Stimulated activated CD4-positive, alpha-beta T cell treated with anti-CD3 and anti-CD28 coated beads, Interleukin-15, amount 100 ng/mL, for 1 hour (primary cell): ENCODE measurements around the gene BHLHE40.

Source experiments
- DNase-seq, 2 donors: peaks; one replicate each; pipeline ENCODE4 v3.0.0-alpha.2; 2020; ENCODE audit warnings: low read depth in 1 of 2, low spot score in 1 of 2

The BHLHE40 gene

DNA sequence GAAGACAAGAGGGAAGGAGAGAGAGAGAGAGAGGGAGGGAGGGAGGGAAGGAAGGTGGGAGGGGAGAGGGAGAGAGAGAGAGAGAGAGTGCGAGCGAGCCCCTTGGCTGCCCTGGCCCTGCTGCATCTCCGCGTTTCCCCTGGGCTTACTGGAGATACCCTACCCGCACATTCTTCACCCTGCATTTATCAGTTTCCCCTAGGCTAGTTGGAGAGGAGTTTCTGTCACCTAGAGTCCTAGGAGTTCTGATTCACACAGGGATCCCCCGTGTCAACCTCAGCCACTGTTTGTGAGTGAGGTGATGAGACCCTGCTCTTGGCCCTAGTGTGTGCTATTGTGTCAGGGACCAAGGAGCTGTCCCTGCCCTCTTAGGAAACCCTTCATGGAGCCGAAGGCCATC is 18.7 kb downstream of the BHLHE40 start:
- DNase-seq = no peak

DNA sequence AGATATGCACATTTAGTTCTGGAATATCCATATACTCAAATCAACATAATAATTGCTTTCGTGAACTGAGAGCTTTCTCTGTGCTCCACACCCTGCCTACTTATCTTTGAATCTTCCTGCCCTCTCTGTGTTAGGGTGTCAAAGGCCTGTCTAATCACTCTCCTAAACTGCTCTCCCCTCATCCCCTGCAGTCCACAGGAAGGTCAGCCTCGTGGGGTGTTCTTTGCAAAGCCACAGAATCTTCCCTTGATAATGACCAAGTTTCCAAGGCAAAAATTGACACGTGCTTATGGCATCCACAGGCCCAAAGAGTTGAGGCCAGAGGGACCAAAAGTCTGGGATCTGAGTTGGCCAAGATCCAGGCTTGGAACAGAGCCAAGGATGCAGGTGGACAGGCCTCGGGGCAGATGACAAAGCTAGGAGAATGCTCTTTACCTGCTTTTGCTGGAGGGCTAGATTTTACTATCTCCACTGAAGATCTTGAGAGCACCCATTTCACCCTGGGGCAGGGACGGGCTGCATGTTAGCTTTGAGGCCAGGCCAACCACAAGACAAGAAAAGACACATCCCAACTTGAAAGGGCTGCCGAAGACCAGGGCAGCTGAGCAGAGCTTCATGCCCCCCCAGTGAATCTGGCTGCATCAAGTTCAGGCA is 20.4 kb downstream of the BHLHE40 start:
- no peak for DNase-seq

DNA sequence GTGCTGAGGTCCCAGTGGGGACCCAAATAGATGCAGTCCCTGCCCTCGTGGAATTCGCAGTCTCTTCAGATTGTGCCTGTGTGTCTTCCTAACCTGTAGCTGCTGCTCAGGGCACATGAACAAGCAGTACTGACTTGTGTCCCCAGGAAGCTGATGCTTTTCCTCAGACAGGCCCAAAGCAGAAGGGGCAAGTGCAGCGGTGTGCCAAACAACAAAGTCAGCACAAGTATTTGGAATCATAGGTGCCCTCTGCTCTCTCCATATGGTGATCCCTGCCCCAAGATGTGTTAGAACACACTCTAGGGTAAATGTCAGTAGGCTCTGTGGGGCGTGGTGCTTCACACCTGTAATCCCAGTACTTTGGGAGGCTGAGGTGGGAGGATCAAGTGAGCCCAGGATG is 21.9 kb downstream of the BHLHE40 start:
- DNase-seq = no peak

DNA sequence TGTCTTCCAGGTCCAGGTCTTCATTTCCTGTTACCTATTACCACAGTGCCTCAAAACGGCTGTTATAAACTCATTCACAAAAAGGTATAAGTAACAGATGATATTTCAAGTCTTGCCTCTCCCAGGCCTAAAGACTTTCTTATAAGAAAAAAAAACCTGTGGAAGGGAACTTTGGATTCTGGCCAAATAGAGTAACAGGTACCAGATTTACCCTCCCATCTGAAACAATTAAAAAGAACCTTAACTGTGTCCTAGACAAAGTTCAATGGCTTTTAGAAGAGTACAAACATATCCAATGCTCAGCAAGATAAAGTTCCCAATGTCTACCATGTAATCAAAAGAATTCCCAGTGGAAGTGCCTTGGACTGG is 22.6 kb downstream of the BHLHE40 start:
- DNase-seq = no peak

DNA sequence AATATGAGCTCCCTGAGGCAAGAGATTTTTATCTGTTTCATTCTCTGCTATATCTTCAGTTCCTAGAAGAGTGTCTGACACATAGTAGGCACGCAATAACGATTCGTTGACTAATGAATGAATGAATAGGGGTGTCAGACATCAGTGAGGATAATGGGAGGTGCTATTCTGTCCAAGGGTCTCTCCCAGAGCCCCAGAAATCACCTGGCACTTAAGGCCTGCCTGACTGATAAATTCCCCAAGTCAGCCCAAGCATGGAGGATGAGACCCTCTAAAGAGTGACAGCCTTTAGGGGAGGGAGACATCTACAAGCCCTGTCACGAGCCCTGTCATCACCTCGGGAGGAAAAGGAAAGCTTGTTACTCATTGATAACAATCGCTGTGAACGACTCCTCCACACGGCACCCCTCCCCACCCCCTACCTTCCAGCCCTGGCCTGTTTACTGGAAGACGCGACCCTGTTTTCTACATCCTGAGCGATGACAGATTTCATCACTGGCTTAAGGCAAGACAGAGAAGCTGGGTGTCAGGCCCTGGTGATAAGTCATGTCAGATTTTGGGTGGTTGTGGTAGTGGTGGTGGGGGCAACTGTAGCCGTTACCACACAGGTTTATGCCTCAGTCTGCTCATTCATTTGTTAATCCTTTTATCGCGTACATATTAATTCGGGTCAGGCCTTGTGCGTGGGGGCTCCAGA is 23.1 kb downstream of the BHLHE40 start:
- no peak for DNase-seq

DNA sequence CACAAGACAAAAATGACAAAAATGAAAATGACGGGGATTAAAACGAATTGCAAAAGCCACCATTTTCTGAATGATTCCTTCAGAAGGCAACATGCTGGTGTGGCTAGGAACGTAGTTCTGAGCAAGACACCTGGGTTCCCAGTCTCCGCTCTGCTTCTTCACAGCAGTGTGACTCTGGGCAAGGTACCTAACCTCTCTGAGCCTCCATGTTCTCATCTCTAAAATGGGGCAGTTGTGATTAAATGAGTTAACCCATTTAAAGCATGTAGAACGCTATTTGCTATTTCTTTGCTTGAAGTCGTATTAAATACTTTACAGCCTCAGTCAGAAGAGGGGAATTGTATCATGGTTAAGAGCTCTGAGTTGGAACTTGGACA is 23.6 kb downstream of the BHLHE40 start:
- DNase-seq = no peak

DNA sequence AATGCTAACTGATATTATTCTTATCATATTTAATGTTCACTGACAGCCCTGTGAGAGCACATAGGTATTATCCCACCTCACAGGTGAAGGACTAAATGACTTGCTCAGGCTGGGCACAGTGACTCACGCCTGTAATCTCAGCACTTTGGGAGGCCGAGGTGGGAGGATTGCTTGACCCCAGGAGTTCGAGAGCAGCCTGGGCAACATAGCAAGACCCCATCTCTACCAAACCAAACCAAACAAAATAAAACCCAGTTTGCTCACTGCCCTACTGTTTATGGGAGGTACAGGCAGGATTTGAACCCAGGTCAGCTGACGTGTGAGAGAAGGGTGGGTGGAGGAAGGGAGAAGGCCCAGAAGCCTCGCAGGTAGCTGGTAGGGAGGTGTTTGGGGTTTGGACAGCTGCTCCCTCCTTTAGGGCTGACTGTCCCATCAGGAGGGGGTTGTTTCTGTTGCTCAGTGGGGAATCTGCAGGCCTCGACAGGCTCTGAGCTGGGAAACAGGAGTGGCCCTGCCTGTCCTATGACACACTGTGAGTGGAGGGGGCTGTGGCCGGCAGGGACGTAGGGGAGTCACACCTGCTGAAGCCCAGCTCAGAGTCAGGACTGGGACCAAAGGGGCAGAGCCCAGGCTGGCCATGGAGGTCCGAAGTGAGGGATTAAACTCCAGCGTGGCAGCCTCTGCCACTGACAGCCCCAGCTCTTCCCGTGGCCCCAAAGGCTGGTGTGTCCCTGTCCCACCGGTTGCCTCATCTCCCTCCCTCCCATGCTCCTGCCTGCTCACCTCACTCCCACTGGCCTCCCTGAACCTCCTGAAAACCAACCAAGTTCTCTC is 25.3 kb downstream of the BHLHE40 start:
- no peak for DNase-seq

DNA sequence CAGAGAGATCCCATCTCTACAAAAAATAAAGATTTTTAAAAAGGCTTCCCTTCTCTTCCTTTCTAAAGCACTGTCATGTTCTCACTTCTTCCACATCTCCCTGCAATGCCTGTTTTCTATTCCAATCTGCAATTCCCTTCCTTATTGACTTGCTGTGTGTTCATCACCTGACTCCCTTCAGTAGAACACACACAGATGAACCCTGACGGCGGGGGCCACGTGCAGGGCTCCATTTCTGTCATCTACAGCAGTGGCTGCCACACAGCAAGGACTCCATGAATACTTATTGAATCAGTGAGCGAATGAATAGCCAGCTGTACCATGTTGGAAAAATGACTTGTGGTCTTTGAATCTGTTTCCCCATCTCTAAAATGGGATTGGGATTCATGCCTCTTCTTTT is 26.1 kb downstream of the BHLHE40 start:
- no peak for DNase-seq

DNA sequence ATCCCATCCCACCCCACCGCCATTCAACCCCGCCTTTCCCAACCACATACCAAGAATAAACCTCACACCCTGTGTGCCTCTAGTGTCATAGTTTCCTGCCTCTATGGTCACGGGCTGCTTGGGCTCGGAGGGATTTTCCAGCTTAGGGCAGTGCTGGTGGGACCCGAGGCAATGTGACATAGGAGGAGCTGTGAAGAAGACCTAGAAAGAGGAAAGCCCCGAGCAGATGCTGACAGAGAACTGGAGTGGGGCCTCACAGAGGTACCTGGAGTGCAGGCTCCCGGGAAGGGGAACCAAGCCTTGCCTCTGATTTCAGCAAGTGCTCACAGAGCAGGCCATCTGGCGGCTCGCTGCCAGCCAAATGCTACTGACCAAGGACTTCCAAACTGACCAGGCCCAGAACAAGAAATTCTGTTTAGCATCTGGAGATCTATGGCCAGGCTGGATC is 27.5 kb downstream of the BHLHE40 start:
- peak in 1 of 2 donors; percentile 35 for DNase-seq

DNA sequence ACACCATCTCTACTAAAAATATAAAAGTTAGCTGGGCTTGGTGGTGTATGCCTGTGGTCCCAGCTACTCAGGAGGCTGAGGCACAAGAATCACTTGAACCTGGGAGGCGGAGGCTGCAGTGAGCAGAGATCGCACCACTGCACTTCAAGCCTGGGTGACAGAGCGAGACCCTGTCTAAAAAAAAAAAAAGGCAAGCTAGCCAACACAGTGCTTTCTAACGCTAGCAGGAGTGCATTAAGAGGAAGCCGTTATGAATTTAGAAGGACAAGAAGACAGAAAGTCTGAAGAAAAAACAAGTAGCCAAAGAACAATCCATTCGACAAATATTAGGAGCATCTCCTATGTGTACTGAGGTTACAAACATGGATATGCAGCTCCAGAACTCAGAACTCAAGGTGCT is 28.6 kb downstream of the BHLHE40 start:
- no peak for DNase-seq

DNA sequence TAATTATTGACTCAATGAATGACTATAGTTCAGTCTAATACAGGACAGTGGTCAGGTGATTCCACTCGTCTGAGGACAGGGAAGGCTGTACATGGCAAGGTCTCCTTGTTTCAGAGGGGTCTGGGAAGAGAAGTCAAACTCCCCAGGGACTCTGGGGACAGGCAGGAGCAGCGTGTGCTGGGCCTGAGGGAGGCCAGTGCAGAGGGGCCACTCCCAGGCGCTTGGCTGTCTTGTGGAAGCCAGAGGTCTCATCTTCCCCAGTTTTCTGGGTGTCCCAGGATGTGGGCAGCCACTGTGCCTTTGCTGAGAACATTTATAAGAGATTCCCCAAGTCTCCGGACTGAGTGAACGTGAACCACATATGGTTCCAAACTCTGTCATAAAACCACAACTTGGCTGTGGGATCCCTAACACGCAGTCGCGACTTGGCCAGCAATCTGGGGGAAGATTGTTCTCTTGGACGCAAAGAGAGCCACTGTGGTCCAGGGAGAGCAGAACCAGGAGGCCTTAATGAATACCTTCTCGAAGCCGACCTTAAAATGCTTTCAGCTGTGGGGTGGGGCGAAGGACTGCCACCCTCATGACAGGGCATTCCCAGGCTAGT is 30.4 kb downstream of the BHLHE40 start:
- no peak for DNase-seq

DNA sequence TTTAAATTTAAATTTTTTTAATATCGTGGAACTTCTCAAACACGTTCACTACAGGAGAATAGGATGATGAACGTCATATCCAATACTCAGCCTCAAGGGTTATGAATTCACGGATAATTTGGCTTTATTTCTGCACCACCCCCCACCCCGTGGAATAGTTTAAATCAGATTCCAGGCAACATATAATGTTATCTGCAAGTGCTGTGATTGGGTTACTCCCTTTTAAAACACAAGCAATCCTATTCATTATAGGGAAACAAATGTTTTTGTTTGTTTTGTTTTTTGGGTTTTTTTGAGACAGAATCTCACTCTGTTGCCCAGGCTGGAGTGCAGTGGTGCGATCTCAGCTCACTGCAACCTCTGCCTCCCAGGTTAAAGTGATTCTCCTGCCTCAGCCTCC is 30.9 kb downstream of the BHLHE40 start:
- no peak for DNase-seq

DNA sequence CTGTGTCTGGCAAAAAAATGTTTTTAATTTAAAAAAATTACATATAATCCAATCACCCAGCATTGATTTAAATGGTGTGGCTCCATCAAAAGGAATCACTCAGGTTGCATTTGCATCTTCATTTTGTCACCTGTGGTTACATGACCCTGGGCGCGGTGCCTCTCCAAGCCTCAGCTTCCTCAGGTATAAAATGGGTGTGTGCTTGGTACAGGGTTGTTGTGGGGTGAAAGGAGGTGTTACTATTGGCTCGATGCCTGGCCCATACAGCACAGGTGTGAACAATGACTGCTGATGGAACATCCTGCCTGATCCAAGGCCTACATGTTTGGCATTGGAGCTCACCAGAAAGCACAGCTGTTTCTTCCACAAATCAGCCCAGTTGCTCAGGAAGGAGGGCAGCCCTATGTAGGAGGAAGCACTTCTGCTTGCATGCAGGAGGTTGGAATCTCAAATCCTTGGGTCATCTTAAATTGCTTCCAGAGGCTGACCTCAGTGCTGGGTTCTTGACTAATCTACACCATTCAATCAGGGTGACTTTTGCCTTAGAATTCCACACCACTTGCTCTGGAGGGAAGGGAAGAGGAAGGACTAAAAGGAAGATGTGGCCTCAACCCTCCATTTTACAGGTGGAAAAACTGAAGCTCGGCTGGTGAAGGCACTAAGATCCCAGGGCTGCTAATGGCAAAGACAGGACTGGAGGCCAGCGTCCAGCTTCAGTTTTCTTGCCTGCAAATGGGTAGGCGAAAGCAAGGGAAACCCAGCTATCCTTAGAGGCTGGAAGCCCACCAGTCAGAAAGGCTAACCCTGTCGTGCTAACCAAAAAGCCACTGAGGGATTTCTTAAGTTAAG is 31.7 kb downstream of the BHLHE40 start:
- no peak for DNase-seq

DNA sequence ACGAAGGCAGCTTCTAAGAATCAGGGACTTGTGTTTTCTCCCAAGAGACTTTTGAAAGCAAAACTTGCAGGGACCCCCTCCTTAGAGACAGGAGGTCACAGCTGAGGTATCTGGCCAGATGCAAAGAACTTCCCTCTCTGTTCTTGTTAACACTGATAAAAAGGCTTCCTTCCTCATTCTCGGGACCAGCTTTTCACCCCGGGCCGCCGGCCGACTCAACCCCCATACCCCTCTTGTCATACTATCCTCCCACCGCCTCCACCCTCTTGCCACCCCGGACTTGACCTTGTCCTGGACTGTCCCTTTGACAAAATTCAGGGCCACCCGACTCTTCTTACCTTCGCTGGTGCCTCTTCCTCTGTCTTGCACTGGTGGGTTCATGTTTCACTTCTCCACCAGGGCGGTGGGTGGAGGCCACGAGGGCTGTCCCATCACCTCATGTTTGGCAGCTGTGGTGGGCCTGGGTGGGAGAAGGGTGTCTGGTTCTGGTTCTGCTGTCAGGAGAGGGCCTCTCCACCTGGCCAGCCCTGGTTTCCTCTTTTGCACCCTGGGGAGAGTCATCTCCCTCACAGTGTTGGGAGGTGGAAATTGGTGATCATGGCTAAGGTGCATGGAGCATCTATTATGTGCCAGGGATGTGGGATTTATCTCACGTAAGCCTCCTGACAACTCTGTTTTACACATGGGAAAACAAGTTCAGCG is 32.5 kb downstream of the BHLHE40 start:
- no peak for DNase-seq

DNA sequence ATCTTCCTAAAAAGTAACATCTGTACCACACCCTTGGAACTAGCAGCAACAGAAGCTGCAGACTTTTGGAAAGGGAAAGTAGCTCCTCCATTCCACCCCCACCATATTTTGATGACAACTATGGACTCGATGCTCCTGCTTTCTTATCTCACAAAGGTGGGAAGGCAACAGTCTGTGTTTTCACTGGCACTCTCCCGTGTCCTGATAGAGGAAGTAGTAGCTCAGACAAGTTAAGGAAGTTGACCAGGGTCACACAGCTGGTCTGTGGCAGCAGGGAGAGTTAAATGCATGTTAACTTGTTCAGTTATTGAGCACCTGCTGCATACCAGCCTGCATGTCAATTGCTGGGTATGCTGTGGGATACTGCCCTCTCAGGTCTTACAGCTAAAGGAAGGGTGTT is 33.1 kb downstream of the BHLHE40 start:
- no peak for DNase-seq

DNA sequence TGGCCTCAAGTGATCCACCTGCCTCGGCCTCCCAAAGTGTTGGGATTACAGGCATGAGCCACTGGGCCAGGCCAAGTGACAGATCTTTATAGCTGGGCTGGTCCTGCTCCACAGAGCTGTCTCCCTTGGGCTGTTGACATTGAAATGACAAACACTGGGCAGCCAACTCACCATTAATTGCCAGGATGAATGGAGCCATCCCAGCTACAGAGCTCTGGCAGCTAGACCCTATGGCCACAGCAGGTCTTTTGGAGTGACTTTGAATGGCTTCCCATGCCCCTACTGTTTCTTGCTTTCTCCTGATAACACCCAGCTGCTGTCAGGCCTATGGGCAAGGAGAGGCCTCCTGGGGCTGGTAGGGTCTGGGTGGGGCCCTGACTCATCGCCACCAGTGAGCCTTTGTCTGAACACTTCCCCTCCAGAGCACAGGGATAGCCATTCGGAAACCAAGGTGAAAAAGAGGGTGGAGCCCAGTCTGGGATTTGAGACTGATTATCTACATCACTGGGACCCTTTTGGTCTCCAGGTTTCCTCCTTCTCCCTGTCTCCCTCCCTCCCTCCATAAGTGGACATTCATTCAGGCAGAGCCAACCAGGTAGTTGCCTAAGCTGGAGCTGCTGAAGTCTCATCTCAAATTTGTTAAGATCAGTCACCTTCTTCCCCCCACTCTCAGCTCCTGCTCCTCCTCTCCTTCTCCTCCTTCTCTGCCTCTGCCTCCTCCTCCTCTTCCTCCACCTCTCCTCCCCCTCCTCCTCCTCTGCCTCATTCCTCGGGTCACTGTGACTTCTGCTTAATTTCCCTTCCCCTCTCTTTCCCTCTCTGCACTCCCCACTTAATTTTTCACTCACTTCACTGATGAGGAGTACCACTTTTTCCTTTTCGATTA is 34.0 kb downstream of the BHLHE40 start:
- no peak for DNase-seq

DNA sequence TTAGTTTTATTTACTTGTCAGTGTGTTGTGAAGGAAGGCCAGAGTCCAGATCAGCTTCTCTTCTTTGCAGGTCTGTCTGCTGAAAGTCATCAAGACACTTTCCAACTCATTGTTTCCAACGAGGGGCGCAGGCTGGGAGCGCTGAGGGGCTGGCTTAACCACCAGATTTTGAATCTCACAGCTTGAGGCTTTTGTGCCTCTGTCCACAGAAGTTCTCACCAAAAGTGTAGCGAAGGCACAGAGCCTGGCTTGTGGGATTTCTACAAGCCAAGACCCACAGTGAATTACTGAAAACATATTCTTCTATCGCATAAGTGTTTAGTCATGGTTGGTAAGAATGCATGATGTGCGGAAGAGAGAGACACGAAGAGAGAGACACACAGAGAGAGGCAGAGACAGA is 35.2 kb downstream of the BHLHE40 start:
- DNase-seq = no peak

DNA sequence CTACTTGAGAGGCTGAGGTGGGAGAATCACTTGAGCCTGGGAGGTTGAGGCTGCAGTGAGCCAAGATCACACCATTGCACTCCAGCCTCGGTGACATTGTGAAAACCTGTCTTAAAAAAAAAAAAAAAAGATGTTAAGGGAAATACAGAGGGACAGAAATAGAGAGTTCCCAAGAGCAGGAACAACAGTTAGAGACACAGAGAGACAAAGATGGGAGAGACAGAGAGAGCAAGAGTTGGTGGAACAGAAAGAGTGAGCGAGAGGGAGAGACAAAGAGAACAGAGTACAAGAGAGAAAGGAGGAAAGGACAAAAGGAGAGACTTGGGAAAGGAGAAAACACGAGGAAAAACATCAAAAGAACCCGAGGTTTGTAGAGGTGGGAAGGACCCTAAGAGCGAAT is 35.8 kb downstream of the BHLHE40 start:
- no peak for DNase-seq
